ENCODE data around the gene TPBGL.

GRCh38 chr11:75260396-75261170 is 20.0 kb downstream of the TPBGL start:
- TF ChIP-seq CTCF (IDR thresholded peaks at IDR 0.05) (no peak), POLR2A (IDR thresholded peaks at IDR 0.05) (no peak)
